Right renal cortex interstitium (tissue), 3 donors: ENCODE data around the gene TEF. TPM values are rescaled to one million over a fixed set of nuclear protein-coding genes. Genes with fewer than 3 reads are reported as not detected.
"Not testable (repeated sequence)": the region's sequence is repeated elsewhere in the genome, so short reads cannot be mapped to it uniquely, and the experiment has no call there.

Experiments used
- DNase-seq, 3 donors: peaks; one replicate each; pipeline ENCODE4 v3.0.0-alpha.2; 2013; ENCODE audit warnings: low read depth in 3 of 3, low spot score in 2 of 3
- polyA plus RNA-seq, 3 donors: library from polyadenylated mRNA; unstranded; fragments of 120-200 nt; gene quantifications; one replicate each; pipeline ENCODE4 v1.2.1, GENCODE V29; 2013; ENCODE audit not compliant: insufficient read length in 3 of 3

The TEF gene
- polyA plus RNA-seq, 3 donors: 16.0 to 18.9 (median 17.2) TPM

- DNase-seq: no peak
Measured at GRCh38 chr22:41415554-41415953, 33.8 kb downstream of the TEF start.

GRCh38 chr22:41417622-41418390 is 36.1 kb downstream of the TEF start:
- DNase-seq: no peak

- DNase-seq: no peak
Measured at GRCh38 chr22:41418717-41419116, 37.0 kb downstream of the TEF start.

- DNase-seq: no peak
Measured at GRCh38 chr22:41425660-41426365, 44.1 kb downstream of the TEF start.

- no peak for DNase-seq
Measured at GRCh38 chr22:41429232-41429950, 47.6 kb downstream of the TEF start.

- no peak for DNase-seq
Measured at GRCh38 chr22:41429951-41430332, 48.2 kb downstream of the TEF start.

GRCh38 chr22:41431656-41432055 is 49.9 kb downstream of the TEF start:
- no peak for DNase-seq

GRCh38 chr22:41433480-41433879 is 51.7 kb downstream of the TEF start:
- DNase-seq: not testable (repeated sequence)

GRCh38 chr22:41434361-41435003 is 52.7 kb downstream of the TEF start:
- DNase-seq: not testable (repeated sequence)

- no peak for DNase-seq
Measured at GRCh38 chr22:41435560-41435959, 53.8 kb downstream of the TEF start.

GRCh38 chr22:41436322-41437113 is 54.8 kb downstream of the TEF start:
- DNase-seq: no peak

GRCh38 chr22:41437198-41437597 is 55.5 kb downstream of the TEF start:
- DNase-seq: no peak

GRCh38 chr22:41440511-41440910 is 58.8 kb downstream of the TEF start:
- DNase-seq: not testable (repeated sequence)

- no peak for DNase-seq
Measured at GRCh38 chr22:41442240-41442792, 60.6 kb downstream of the TEF start.

GRCh38 chr22:41444360-41445128 is 62.8 kb downstream of the TEF start:
- DNase-seq: peak; percentile 91 to 97 (median 92)

- no peak for DNase-seq
Measured at GRCh38 chr22:41445129-41446056, 63.7 kb downstream of the TEF start.

- DNase-seq: no peak
Measured at GRCh38 chr22:41446057-41446501, 64.3 kb downstream of the TEF start.
